Superior temporal gyrus (tissue), 1 donor: ENCODE data around the gene FAM120A.
A peak's percentile ranks its signal among the peaks of the same experiment; 100 is the strongest.

Source experiments
- DNase-seq: peaks from one replicate; pipeline ENCODE4 v3.0.0-alpha.2; 2016; ENCODE audit errors: extremely low spot score

Gene FAM120A

GRCh38 chr9:93473411-93473810 lies 21.9 kb downstream of the FAM120A start:
- no peak for DNase-seq

GRCh38 chr9:93475108-93475507 lies 23.6 kb downstream of the FAM120A start:
- no peak for DNase-seq

GRCh38 chr9:93475856-93476255 lies 24.4 kb downstream of the FAM120A start:
- no peak for DNase-seq

- no peak for DNase-seq
These were observed 25.4 kb downstream of the FAM120A start for GRCh38 chr9:93476924-93477323.

GRCh38 chr9:93477397-93477796 lies 25.9 kb downstream of the FAM120A start:
- no peak for DNase-seq

GRCh38 chr9:93479726-93480125 lies 28.2 kb downstream of the FAM120A start:
- DNase-seq, result no peak

- no peak for DNase-seq
These were observed 28.8 kb downstream of the FAM120A start for GRCh38 chr9:93480262-93480661.

GRCh38 chr9:93480728-93481324 lies 29.3 kb downstream of the FAM120A start:
- DNase-seq, result no peak

- no peak for DNase-seq
These were observed 32.0 kb downstream of the FAM120A start for GRCh38 chr9:93483497-93483896.

GRCh38 chr9:93486268-93486667 lies 34.8 kb downstream of the FAM120A start:
- DNase-seq, result no peak

- peak; percentile 46 for DNase-seq
These were observed 36.8 kb downstream of the FAM120A start for GRCh38 chr9:93488244-93488643.

- no peak for DNase-seq
These were observed 40.2 kb downstream of the FAM120A start for GRCh38 chr9:93491593-93492232.

GRCh38 chr9:93492327-93492726 lies 40.8 kb downstream of the FAM120A start:
- DNase-seq, result no peak

- no peak for DNase-seq
These were observed 42.5 kb downstream of the FAM120A start for GRCh38 chr9:93493949-93494348.

GRCh38 chr9:93496285-93496684 lies 44.8 kb downstream of the FAM120A start:
- DNase-seq, result no peak

- DNase-seq, result no peak
These were observed 49.2 kb downstream of the FAM120A start for GRCh38 chr9:93500571-93501298.

GRCh38 chr9:93501406-93501805 lies 49.9 kb downstream of the FAM120A start:
- DNase-seq, result no peak

- DNase-seq, result no peak
These were observed 51.9 kb downstream of the FAM120A start for GRCh38 chr9:93503381-93503780.

- no peak for DNase-seq
These were observed 54.2 kb downstream of the FAM120A start for GRCh38 chr9:93505541-93506132.

- no peak for DNase-seq
These were observed 56.3 kb downstream of the FAM120A start for GRCh38 chr9:93507768-93508167.

- no peak for DNase-seq
These were observed 56.7 kb downstream of the FAM120A start for GRCh38 chr9:93508207-93508606.

- no peak for DNase-seq
These were observed 57.6 kb downstream of the FAM120A start for GRCh38 chr9:93509084-93509483.

GRCh38 chr9:93510041-93510440 lies 58.6 kb downstream of the FAM120A start:
- DNase-seq, result no peak
